K562 (cell line): ENCODE data around the gene GATAD1. TPM values are rescaled to one million over a fixed set of nuclear protein-coding genes. Genes with fewer than 3 reads are reported as not detected.

Source experiments
- ARID2 ChIP-seq: fragments of 450-650 bp; IDR thresholded peaks from 2 replicates; pipeline ENCODE4 v1.6.1; 2017; ENCODE audit warnings: antibody characterized with exemption, mild to moderate bottlenecking
- CHCHD3 ChIP-seq: fragments of 250-450 bp; sonication (Bioruptor Pico); IDR thresholded peaks from 2 replicates; pipeline ENCODE4 v2.1.2; 2022; ENCODE audit warnings: mild to moderate bottlenecking
- ELF2 ChIP-seq: fragments of 250-450 bp; sonication (Bioruptor Pico); IDR thresholded peaks from 2 replicates; pipeline ENCODE4 v1.5.0; 2021; ENCODE audit warnings: mild to moderate bottlenecking
- GTF2E2 ChIP-seq: fragments of 200-800 bp; sonication (Bioruptor generic); IDR thresholded peaks from 2 replicates; pipeline ENCODE4 v1.6.1; 2016; ENCODE audit warnings: missing genetic modification characterization, missing compliant biosample characterization
- HDAC3 ChIP-seq: fragments of 450-650 bp; IDR thresholded peaks from 2 replicates; pipeline ENCODE4 v1.6.1; 2018; ENCODE audit warnings: borderline replicate concordance, mild to moderate bottlenecking, moderate library complexity; ENCODE audit not compliant: partially characterized antibody
- HEY1 ChIP-seq: fragments of 250-450 bp; sonication (Bioruptor Pico); IDR thresholded peaks from 2 replicates; pipeline ENCODE4 v1.5.0; 2020; ENCODE audit warnings: mild to moderate bottlenecking, moderate library complexity, borderline replicate concordance
- HMBOX1 ChIP-seq: sonication (generic); IDR thresholded peaks from 2 replicates; pipeline ENCODE4 v1.6.1; 2016
- IRF9 ChIP-seq: fragments of 450-650 bp; IDR thresholded peaks from 2 replicates; pipeline ENCODE4 v1.6.1; 2016; ENCODE audit warnings: missing biosample characterization, missing genetic modification characterization
- KDM5B ChIP-seq: fragments of 200-600 bp; sonication (generic); IDR thresholded peaks from 2 replicates; pipeline ENCODE4 v1.6.1; 2012; ENCODE audit warnings: low read depth, mild to moderate bottlenecking, moderate library complexity, low read length, control low read depth, inconsistent platforms; ENCODE audit not compliant: insufficient replicate concordance
- NRF1 ChIP-seq, 2 experiments: fragments of 450-650 bp; IDR thresholded peaks in 1 of 2; conservative IDR thresholded peaks in 1 of 2; 2 replicates each; pipeline ENCODE4 v1.6.1; 2014; ENCODE audit warnings: mild to moderate bottlenecking in 2 of 2
- PKNOX1 ChIP-seq: fragments of 450-650 bp; IDR thresholded peaks from 2 replicates; pipeline ENCODE4 v1.6.1; 2016
- POLR2B ChIP-seq: fragments of 450-650 bp; IDR thresholded peaks from 2 replicates; pipeline ENCODE4 v1.6.1; 2018; ENCODE audit warnings: low read depth; ENCODE audit not compliant: partially characterized antibody
- PTBP1 ChIP-seq: fragments of 200-400 bp; formaldehyde crosslinking; IDR thresholded peaks from 2 replicates; pipeline ENCODE4 v1.6.1; 2017; ENCODE audit warnings: low read depth, low read length
- ZBTB43 ChIP-seq: sonication (generic); formaldehyde crosslinking; IDR thresholded peaks from 2 replicates; pipeline ENCODE4 v1.8.0; 2023; ENCODE audit warnings: mild to moderate bottlenecking, missing genetic modification reagents
- ZNF280B ChIP-seq: fragments of 250-450 bp; sonication (Bioruptor Pico); IDR thresholded peaks from 2 replicates; pipeline ENCODE4 v1.5.1; 2021; ENCODE audit warnings: mild to moderate bottlenecking
- ZNF316 ChIP-seq: fragments of 450-650 bp; IDR thresholded peaks from 2 replicates; pipeline ENCODE4 v1.6.1; 2016
- ZNF76 ChIP-seq: fragments of 250-450 bp; sonication (Bioruptor Pico); IDR thresholded peaks from 2 replicates; pipeline ENCODE4 v1.4.0; 2020; ENCODE audit warnings: mild to moderate bottlenecking, moderate library complexity, borderline replicate concordance
- polyA plus RNA-seq, 8 experiments: library from polyadenylated mRNA; depleted of rRNA in 4 of 8; stranded (reverse) in 5 of 8; unstranded in 3 of 8; fragments of >200 nt; fragmentation: Nextera tagmentation in 2 of 8; fragmentation: Illumina TruSeq in 1 of 8; extraction: Ambion mirVana in 2 of 8; extraction: Trizol in 1 of 8; gene quantifications; 2 replicates each; pipeline versions ENCODE4 v1.2.1 to v1.2.3, GENCODE V29; 2011 to 2014; ENCODE audit warnings: inconsistent platforms in 1 of 8, missing spikeins in 1 of 8
- total RNA-seq, 7 experiments: library from RNA; depleted of rRNA in 6 of 7; stranded (reverse); fragments of >200 nt in 6 of 7; fragmentation: Illumina TruSeq in 2 of 7; extraction: Trizol in 2 of 7; gene quantifications; 2 replicates each; pipeline versions ENCODE4 v1.2.1 to v1.2.3, GENCODE V29; 2011 to 2021; ENCODE audit warnings: low replicate concordance in 1 of 7

Gene GATAD1
- total and polyA plus RNA-seq, 9 of the 15 experiments (the other 6 are each of a cell fraction or from before 2014, with no cell fraction given), result 9.3 to 67.7 (median 34.3) TPM

- TF ChIP-seq IRF9 (tag), result no peak
- peak; percentile 95; the same call in 1 of the 2 replicates for TF ChIP-seq GTF2E2 (tag)
- TF ChIP-seq NRF1 (conservative IDR thresholded peaks at IDR 0.05 in 1 of 2, IDR thresholded peaks at IDR 0.05 in 1 of 2), result peak in 1 of 2 experiments; percentile 5; a peak in 2 of 4 replicates
- TF ChIP-seq ARID2, result no peak
- no peak for TF ChIP-seq ZNF280B (CRISPR knock-in tag)
- TF ChIP-seq PTBP1, result no peak
- TF ChIP-seq POLR2B, result peak; percentile 91
- TF ChIP-seq ELF2 (CRISPR knock-in tag), result peak; percentile 81
- TF ChIP-seq HEY1 (CRISPR knock-in tag), result no peak
- peak; percentile 62 for TF ChIP-seq KDM5B
- TF ChIP-seq CHCHD3 (CRISPR knock-in tag), result 0 out of 2 replicates have a peak, but pooled peaks have one; percentile 35
- peak; percentile 11; the same call in 1 of the 2 replicates for TF ChIP-seq ZNF76 (CRISPR knock-in tag)
- no peak for TF ChIP-seq HDAC3
- peak; percentile 7; the same call in 1 of the 2 replicates for TF ChIP-seq PKNOX1
- TF ChIP-seq ZBTB43 (CRISPR knock-in tag), result 0 out of 2 replicates have a peak, but pooled peaks have one; percentile 61
- TF ChIP-seq ZNF316, result no peak
- no peak for TF ChIP-seq HMBOX1
Observed at GRCh38 chr7:92447345-92448204, at the start of gene GATAD1 (continued).
